Spleen (tissue), 11 donors: Measurements from ENCODE around the gene NR1D2. TPM values are rescaled to one million over a fixed set of nuclear protein-coding genes. Genes with fewer than 3 reads are reported as not detected.

Experiments
- DNase-seq: peaks from one replicate; pipeline ENCODE4 v3.0.0-alpha.2; 2020
- H3K27ac ChIP-seq, 8 donors: fragments of 200-600 bp; sonication (generic) in 7 of 8; 1 replicate in 4 of 8; 2 replicates in 4 of 8; pipeline versions ENCODE4 v1.5.0 to v1.8.0; 2016 to 2021; ENCODE audit warnings: inconsistent platforms in 4 of 8, mild to moderate bottlenecking in 4 of 8, moderate library complexity in 1 of 8
- H3K27me3 ChIP-seq, 7 donors: fragments of 200-600 bp; sonication (generic) in 6 of 7; replicated peaks in 1 of 7; 1 replicate in 4 of 7; 2 replicates in 3 of 7; pipeline versions ENCODE4 v1.5.0 to v1.8.0; 2016 to 2021; ENCODE audit warnings: inconsistent platforms in 3 of 7, mild to moderate bottlenecking in 1 of 7
- H3K36me3 ChIP-seq, 6 donors: fragments of 200-600 bp; sonication (generic) in 5 of 6; 1 replicate in 4 of 6; 2 replicates in 2 of 6; pipeline versions ENCODE4 v1.5.0 to v1.8.0; 2016 to 2021; ENCODE audit warnings: inconsistent platforms in 2 of 6
- H3K4me1 ChIP-seq, 6 donors: fragments of 200-600 bp; sonication (generic) in 5 of 6; 1 replicate in 3 of 6; 2 replicates in 3 of 6; pipeline versions ENCODE4 v1.5.0 to v1.8.0; 2016 to 2021; ENCODE audit warnings: inconsistent platforms in 3 of 6
- H3K4me3 ChIP-seq, 8 donors: fragments of 200-600 bp; sonication (generic) in 7 of 8; 1 replicate in 4 of 8; 2 replicates in 4 of 8; pipeline versions ENCODE4 v1.5.0 to v1.8.0; 2016 to 2021; ENCODE audit warnings: inconsistent platforms in 4 of 8, mild to moderate bottlenecking in 4 of 8, moderate library complexity in 2 of 8
- H3K9me3 ChIP-seq, 8 donors: fragments of 200-600 bp; sonication (generic) in 7 of 8; 1 replicate in 4 of 8; 2 replicates in 4 of 8; pipeline versions ENCODE4 v1.5.0 to v1.8.0; 2016 to 2021; ENCODE audit warnings: inconsistent platforms in 4 of 8
- POLR2A ChIP-seq, 3 donors: fragments of 450-650 bp; IDR thresholded peaks; one replicate each; pipeline ENCODE4 v1.5.1; 2017; ENCODE audit warnings: antibody characterized with exemption in 3 of 3, mild to moderate bottlenecking in 1 of 3
- POLR2AphosphoS5 ChIP-seq, 3 donors: sonication (generic); formaldehyde crosslinking; IDR thresholded peaks; one replicate each; pipeline ENCODE4 v1.5.1; 2017; ENCODE audit warnings: antibody characterized with exemption in 3 of 3
- WGBS, 5 donors: extraction: QIAGEN DNeasy Blood & Tissue Kit in 3 of 5; methylation state at CpG; one replicate each; pipeline versions ENCODE4 v1.1.5 to v1.1.7; 2013 to 2018; 5-methylcytosine and 5-hydroxymethylcytosine counted together
- intact Hi-C: fragments of 100-400 bp; cut with DNase I; formaldehyde crosslinking; loops from one replicate; pipeline ENCODE4 v1.15.0; 2023; ENCODE audit warnings: low total_unique reads
- polyA plus RNA-seq, 3 donors: library from polyadenylated mRNA; stranded (reverse); fragments of 200-250 nt; gene quantifications; one replicate each; pipeline ENCODE4 v1.2.1, GENCODE V29; 2013
- total RNA-seq, 7 donors: library from RNA; depleted of rRNA in 3 of 7; stranded (reverse); fragments of >200 nt in 3 of 7; fragmentation: NEBNext Ultra II Directional in 4 of 7; extraction: Animal tissue kit (Norgen Biotek cat#: 25700) in 4 of 7; gene quantifications; one replicate each; pipeline versions ENCODE4 v1.1.0 to v1.2.1, GENCODE V29; 2016 to 2021
- TF ChIP-seq, protein P1 (sequence below), 11 experiments: fragments of 200-600 bp in 7 of 11; fragments of 450-650 bp in 4 of 11; sonication (generic) in 4 of 11; IDR thresholded peaks in 8 of 11; conservative IDR thresholded peaks in 3 of 11; 1 replicate in 7 of 11; 2 replicates in 4 of 11; pipeline versions ENCODE4 v1.4.0 to v1.8.0; 2016 to 2021; ENCODE audit warnings: antibody characterized with exemption in 11 of 11, inconsistent platforms in 4 of 11, mild to moderate bottlenecking in 1 of 11
- donor health status: healthy with polysubstance abuse.
- donor health status: DM: no; HTN: no; CAD: no; lungs with moderate emphysema.
- donor health status: DM: no; HTN: no; CAD: no.
- donor health status: Bipolar disorder and iron deficiency.
- donor health status: healthy.
- donor health status: DM: no; HTN: no; CAD: no.
- donor health status: DM: yes; HTN: yes; CAD: no.

The NR1D2 gene
- total and polyA plus RNA-seq, 10 donors: 6.1 to 44.4 (median 33.3) TPM

DNA sequence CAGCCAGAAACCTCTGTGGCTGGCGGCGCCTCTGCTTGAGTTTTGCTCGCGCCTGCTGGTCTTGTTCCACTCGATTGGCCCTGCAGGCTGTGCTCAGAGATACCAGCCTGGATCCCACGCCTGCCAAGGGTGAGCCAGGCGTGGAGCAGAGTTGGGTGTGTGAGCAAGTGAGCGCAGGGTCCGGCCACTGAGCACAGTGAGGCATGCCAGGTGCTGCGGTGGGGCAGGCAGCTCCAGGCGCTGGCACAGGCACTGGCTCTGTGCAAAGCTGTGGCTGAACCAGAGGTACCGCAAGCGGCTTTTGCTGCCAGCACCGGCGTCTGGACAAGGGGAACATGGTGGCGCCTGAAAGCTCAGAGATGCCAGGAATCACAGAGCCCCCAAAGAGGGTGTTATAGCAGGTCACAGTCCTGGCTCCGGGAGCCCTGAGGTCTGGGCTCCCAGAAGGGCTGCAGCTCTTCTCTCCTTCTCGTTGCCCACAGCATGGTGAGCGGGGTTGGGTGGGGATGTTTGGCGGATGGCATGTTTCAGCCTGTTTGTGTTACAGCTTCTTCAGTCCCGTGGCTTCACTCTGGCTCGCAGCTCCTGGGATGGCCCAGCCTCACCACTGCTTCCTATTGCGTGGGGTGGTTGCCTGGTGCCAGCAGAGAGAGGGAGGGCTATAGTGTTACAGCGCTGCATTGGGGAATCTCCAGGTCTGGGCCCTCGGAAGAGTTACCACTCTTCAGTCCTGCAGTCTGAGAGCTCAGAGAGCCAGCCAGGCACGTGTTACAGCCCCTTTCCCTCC lies 73.9 kb downstream of the NR1D2 start:
- WGBS, 5 donors: 82 to 96% (median 90%) methylated on average over 13 to 26 of the region's 26 CpGs
- DNase-seq: no peak
- no peaks in the 10 kb centered on the region for H3K9me3 ChIP-seq

DNA sequence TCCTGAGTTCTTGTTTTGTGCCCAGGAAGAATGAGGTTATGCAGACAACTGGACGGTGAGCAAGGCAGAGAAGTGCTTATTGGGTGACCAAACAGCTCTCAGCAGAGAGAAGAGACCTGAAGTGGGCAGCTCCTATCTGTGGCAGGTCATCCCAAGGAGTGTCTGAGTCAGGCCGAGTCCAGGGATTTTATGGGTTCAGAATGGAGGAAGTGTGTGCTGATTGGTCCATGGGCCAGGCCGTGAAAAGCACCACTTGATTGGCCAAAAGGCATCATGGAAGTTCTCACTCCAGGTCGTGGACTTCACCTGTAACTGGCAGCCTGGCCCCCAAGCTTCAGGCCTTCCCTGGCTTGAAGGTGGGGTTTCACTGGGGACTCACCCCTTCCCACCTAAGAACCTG lies 74.5 kb downstream of the NR1D2 start:
- Histone ChIP-seq H3K36me3 (no peaks in the 10 kb centered on the region), H3K4me1 (no peaks in the 10 kb centered on the region), H3K27me3 (no peaks in the 10 kb centered on the region), H3K27ac (no peak overlapping the region), H3K4me3 (no peak overlapping the region), H3K9me3 (no peaks in the 10 kb centered on the region)
- intact Hi-C loops: no loop called here
- 58 to 87% (median 77%) methylated on average over 2 to 4 of the region's 4 CpGs for WGBS, 5 donors
- no peak for DNase-seq
- no peak for TF ChIP-seq POLR2AphosphoS5 (IDR thresholded peaks at IDR 0.05)
- no peak for TF ChIP-seq POLR2A (IDR thresholded peaks at IDR 0.05)
- TF ChIP-seq, protein P1, sequence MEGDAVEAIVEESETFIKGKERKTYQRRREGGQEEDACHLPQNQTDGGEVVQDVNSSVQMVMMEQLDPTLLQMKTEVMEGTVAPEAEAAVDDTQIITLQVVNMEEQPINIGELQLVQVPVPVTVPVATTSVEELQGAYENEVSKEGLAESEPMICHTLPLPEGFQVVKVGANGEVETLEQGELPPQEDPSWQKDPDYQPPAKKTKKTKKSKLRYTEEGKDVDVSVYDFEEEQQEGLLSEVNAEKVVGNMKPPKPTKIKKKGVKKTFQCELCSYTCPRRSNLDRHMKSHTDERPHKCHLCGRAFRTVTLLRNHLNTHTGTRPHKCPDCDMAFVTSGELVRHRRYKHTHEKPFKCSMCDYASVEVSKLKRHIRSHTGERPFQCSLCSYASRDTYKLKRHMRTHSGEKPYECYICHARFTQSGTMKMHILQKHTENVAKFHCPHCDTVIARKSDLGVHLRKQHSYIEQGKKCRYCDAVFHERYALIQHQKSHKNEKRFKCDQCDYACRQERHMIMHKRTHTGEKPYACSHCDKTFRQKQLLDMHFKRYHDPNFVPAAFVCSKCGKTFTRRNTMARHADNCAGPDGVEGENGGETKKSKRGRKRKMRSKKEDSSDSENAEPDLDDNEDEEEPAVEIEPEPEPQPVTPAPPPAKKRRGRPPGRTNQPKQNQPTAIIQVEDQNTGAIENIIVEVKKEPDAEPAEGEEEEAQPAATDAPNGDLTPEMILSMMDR (IDR thresholded peaks at IDR 0.05 in 8 of 11, conservative IDR thresholded peaks at IDR 0.05 in 3 of 11): no peak

More for the DNA sequence above, 73.9 kb downstream of the NR1D2 start:
- intact Hi-C loops: no loop called here
- Histone ChIP-seq H3K27ac (no peak overlapping the region), H3K4me1 (no peaks in the 10 kb centered on the region), H3K36me3 (no peaks in the 10 kb centered on the region), H3K4me3 (no peak overlapping the region), H3K27me3 (no peaks in the 10 kb centered on the region)
- TF ChIP-seq, protein P1 (IDR thresholded peaks at IDR 0.05 in 8 of 11, conservative IDR thresholded peaks at IDR 0.05 in 3 of 11): no peak
- TF ChIP-seq POLR2A (IDR thresholded peaks at IDR 0.05): no peak
- TF ChIP-seq POLR2AphosphoS5 (IDR thresholded peaks at IDR 0.05): no peak

DNA sequence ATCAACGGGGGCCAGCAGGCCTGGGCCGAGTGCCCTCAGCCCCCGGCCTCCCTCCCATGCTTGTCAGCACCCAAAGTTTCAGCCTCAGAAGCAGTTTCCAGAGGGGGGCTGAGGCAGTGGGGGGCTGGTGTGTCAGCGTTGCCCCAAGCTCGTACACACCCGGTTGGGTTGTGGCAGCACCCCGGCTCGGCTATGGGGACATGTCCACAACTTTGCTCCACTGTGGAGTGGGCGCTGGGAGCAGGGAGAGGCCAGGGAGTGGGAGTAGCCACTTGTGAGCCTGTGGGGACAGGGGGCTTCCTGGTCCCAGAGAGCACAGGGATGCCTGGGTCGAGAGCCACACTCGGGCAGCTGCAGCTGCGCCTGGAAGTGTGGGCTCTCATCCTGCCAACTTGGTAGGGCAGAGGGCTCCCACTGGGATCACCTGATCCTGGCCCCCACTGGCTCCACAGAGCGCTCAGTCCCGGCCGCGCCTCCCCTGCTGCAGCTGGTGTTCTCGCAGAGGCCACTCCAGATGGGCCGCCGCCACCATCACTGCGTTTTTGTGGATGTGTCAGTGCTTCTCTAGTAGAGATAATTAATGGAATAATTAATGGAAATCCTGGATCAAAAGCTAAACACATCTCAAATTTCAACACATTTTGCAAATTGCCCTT lies 75.1 kb downstream of the NR1D2 start:
- H3K36me3 ChIP-seq: no peaks in the 10 kb centered on the region
- TF ChIP-seq POLR2A (IDR thresholded peaks at IDR 0.05): no peak
- TF ChIP-seq, protein P1 (IDR thresholded peaks at IDR 0.05 in 8 of 11, conservative IDR thresholded peaks at IDR 0.05 in 3 of 11): no peak
- no peak for TF ChIP-seq POLR2AphosphoS5 (IDR thresholded peaks at IDR 0.05)
- H3K27ac ChIP-seq: no peak overlapping the region
- DNase-seq: peak; percentile 72
- H3K9me3 ChIP-seq: no peaks in the 10 kb centered on the region
- WGBS, 5 donors: 91 to 98% (median 94%) methylated on average over 14 to 20 of the region's 20 CpGs
- H3K4me1 ChIP-seq: no peaks in the 10 kb centered on the region
- H3K27me3 ChIP-seq: no peaks in the 10 kb centered on the region
- intact Hi-C loops: no loop called here
- no peak overlapping the region for H3K4me3 ChIP-seq

DNA sequence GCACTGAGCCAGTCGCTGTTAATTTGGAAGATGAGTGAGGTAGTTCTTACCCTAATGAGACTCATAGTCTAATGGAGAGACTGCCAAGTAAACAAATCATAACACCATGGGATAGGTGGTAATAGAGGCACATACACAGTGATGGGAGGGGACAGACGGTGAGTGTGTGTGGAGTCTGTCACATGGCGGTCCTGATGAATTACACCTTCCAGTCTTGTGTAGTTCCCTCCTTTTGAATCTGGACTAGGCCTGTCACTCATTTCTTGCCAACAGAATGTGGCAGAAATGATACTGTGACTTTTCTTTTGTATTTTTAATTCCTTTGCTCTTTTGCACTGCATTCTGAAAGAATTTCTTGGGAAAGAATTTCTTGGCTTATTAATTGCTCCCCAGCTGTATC lies 78.1 kb downstream of the NR1D2 start:
- Histone ChIP-seq H3K9me3 (peaks cover 0 to 4% (median 0%) of the 10 kb centered on the region in 8 donors), H3K27me3 (no peaks in the 10 kb centered on the region), H3K4me3 (no peak overlapping the region), H3K4me1 (no peaks in the 10 kb centered on the region), H3K27ac (no peak overlapping the region), H3K36me3 (no peaks in the 10 kb centered on the region)
- no peak for DNase-seq
- WGBS, 5 donors: 87 to 96% (median 93%) methylated on average over 3 of the region's 3 CpGs
- TF ChIP-seq, protein P1 (IDR thresholded peaks at IDR 0.05 in 8 of 11, conservative IDR thresholded peaks at IDR 0.05 in 3 of 11): no peak
- TF ChIP-seq POLR2A (IDR thresholded peaks at IDR 0.05) (no peak), POLR2AphosphoS5 (IDR thresholded peaks at IDR 0.05) (no peak)
- intact Hi-C loops: no loop called here
